NCI-H524 treated with DMSO at 0.1 percent for 48 hours (cell line): Measurements from ENCODE around the gene FCHSD2.

Experiments
- DNase-seq: peaks from one replicate; lab custom pipeline; 2025; lab: John Stamatoyannopoulos, UW

Gene FCHSD2

GRCh38 chr11:73172992-73173656 lies 31.0 kb upstream of the FCHSD2 start:
- DNase-seq = no peak

- DNase-seq = no peak
These were observed 29.5 kb upstream of the FCHSD2 start for GRCh38 chr11:73171436-73172161.

- DNase-seq = no peak
These were observed 28.0 kb upstream of the FCHSD2 start for GRCh38 chr11:73170140-73170539.

GRCh38 chr11:73168925-73169579 lies 26.9 kb upstream of the FCHSD2 start:
- no peak for DNase-seq

GRCh38 chr11:73167363-73167954 lies 25.3 kb upstream of the FCHSD2 start:
- no peak for DNase-seq

- no peak for DNase-seq
These were observed 22.9 kb upstream of the FCHSD2 start for GRCh38 chr11:73164803-73165540.

GRCh38 chr11:73163638-73164174 lies 21.6 kb upstream of the FCHSD2 start:
- DNase-seq = no peak

- DNase-seq = no peak
These were observed 20.1 kb upstream of the FCHSD2 start for GRCh38 chr11:73162196-73162740.

GRCh38 chr11:73160005-73160760 lies 18.1 kb upstream of the FCHSD2 start:
- no peak for DNase-seq

- no peak for DNase-seq
These were observed 17.2 kb upstream of the FCHSD2 start for GRCh38 chr11:73159297-73159696.

GRCh38 chr11:73158356-73159051 lies 16.4 kb upstream of the FCHSD2 start:
- DNase-seq = no peak

GRCh38 chr11:73157101-73158010 lies 15.2 kb upstream of the FCHSD2 start:
- DNase-seq = no peak

- no peak for DNase-seq
These were observed 14.6 kb upstream of the FCHSD2 start for GRCh38 chr11:73156686-73157085.

GRCh38 chr11:73156114-73156513 lies 14.0 kb upstream of the FCHSD2 start:
- DNase-seq = no peak

- DNase-seq = no peak
These were observed 13.0 kb upstream of the FCHSD2 start for GRCh38 chr11:73155102-73155501.

GRCh38 chr11:73154178-73154577 lies 12.1 kb upstream of the FCHSD2 start:
- no peak for DNase-seq

GRCh38 chr11:73152861-73153483 lies 10.9 kb upstream of the FCHSD2 start:
- no peak for DNase-seq

GRCh38 chr11:73152086-73152853 lies 10.2 kb upstream of the FCHSD2 start:
- DNase-seq = no peak
